Tongue (tissue), 3 donors: Measurements from ENCODE around the gene ZNRF2. TPM values are rescaled to one million over a fixed set of nuclear protein-coding genes. Genes with fewer than 3 reads are reported as not detected.

Experiments used
- DNase-seq: peaks from one replicate; pipeline ENCODE4 v3.0.0-alpha.2; 2015
- small RNA-seq: library from RNA; depleted of rRNA; stranded (forward); fragments of <200 nt; gene quantifications from one replicate; pipeline ENCODE3, GENCODE V24; 2014; ENCODE audit warnings: low replicate concordance
- total RNA-seq: library from RNA; depleted of rRNA; stranded (reverse); fragments of >200 nt; gene quantifications from one replicate; pipeline ENCODE4 v1.2.3, GENCODE V29; 2014

Gene ZNRF2
- total RNA-seq, 1 donor from 2014 or later: 26.4 TPM

GRCh38 chr7:30412782-30413504, 128.5 kb downstream of the ZNRF2 start:
- peak; percentile 80 for DNase-seq

GRCh38 chr7:30413864-30414263, 129.5 kb downstream of the ZNRF2 start:
- no peak for DNase-seq

Small RNAs within 50 kb of the gene (small RNA-seq; reads per million reads assigned to genes)
- gene MIR550A1: not detected

Other genes with a start within 250 kb of the ZNRF2 start
- 126 TPM for gene MTURN, start 149.6 kb upstream of the ZNRF2 start, total RNA-seq
- 14.2 TPM for gene NOD1, start 194.2 kb downstream of the ZNRF2 start, total RNA-seq
- gene GGCT, start 220.2 kb downstream of the ZNRF2 start, total RNA-seq: 30.3 TPM